SIG-M5 treated with dmso at 0.1 percent for 504 hours (cell line): ENCODE measurements around the gene RELL1.
"Not testable (repeated sequence)": the region's sequence is repeated elsewhere in the genome, so short reads cannot be mapped to it uniquely, and the experiment has no call there.

Experiments
- DNase-seq: peaks from one replicate; lab custom pipeline; 2025; ENCODE audit not compliant: unreplicated experiment; lab: John Stamatoyannopoulos, UW

The RELL1 gene

DNA sequence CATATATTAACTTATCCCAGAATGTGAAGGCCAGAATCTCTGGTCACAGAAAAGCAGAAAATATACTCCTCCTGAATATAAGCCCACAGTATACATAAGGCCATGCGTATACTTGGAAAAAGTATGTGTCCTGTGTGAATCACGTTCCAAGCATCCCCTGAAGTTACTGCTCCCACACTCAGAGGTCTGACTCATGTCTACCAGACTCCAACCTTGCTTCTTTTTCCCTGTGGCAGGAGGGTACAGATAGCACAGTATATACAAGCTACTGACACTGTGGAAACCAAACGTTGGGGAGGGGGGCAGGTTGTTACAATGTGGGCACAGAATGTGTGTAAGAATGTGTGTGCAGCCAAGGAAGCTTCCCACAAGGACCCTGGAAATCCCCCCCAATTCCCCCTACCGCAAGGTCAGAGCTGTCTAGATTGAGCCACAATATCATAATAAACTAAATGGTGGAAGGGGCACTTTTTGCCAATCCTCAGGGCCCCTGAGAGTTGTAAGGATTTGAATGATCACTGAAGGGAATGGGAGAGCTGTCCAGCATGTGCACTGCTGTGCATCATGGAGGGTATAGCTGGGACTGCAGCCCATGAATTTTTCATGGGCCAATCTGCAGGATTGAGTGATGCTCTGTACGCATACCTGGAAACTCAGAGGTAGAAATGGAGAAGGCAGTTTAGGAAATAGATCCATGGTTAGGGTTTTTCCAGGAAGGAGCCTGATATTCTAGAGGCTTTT is 7.4 kb upstream of the RELL1 start:
- no peak for DNase-seq

DNA sequence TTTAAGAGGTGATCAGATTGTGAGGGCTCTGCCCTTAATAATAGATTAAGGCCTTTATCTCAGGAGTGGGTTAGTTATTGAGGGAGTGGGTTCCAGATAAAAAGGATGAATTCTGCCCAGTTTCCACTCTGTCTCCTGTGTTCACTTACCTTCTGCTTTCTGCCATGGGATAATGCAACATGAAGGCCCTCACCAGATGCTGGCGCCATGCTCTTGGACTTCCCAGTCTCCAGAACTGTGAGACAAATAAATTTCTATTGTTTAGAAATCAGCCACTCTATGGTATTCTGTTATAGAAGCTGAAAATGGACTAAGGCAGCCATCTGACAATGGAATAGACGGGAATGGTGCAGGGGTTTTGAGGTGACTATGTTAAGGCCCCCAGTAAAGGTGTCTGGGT is 6.9 kb upstream of the RELL1 start:
- DNase-seq, result no peak

DNA sequence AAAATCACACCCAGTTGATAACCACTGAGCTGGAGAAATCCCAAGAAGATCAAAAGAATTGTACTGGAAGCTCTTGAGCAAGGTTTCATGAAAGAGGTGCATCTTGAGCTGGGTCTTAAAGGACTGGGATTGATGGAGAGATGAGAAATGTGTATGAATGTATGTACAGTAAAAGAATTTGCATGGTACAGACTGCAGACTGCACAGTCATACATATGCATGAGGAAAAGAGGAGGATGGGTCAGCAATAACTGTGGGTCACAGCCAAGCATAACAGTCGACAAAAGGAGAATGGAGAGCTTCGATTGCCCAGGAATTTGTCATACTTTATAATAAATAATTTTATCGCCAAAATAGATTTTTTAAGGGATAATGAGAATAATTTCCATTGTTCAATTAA is 4.8 kb upstream of the RELL1 start:
- no peak for DNase-seq

DNA sequence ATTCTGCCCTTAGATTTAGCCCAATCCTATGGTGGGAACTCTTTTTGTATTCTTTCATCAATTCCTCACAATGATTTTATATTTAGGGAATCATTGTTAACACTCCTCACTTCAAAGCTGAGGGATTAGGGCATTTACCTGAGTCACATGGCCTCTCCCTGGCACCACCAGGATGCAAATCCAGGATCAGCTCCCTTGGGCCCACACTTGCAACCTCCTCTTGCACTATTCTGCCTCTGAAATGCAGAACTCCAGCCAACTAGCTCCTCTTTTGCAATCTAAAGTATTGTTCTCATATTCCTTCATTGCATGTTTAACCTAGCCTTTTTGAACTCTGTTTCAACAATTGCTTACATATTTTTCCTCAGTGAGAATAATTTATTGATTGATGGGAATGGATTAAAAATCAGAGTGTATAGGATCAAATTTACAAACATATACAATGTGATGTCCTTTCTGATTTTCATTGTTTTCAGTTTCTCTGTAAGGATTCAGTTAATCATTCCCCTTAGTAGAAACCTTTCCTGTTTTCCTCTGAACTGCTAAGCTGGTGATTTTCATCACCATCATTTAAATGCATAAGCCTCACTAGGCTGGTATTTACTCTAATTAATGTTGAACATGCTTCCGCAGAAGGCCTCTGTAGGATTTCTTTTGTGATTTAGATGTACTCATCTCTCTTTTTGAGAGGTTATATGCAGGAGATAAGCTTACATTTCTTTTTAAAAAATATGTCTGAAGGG is 3.3 kb upstream of the RELL1 start:
- DNase-seq, result no peak

DNA sequence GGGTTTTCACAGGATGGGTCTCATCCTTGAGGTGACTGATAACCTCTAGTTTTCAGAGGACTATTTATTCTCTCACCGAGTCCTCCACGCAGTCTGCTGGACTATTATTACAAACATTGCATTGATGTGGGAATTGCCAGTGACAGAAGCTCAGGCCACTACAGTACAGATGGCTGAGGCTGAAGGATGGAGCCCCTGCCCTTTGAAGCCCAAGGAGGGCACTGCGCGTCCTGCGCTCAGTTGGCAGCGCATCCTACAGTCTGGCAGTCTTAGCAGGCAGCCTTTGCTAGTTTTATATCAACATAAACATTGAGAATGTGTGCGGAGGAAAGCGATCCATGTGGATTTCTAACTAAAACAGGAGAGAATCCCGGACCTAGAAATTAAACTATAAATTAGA is 1.5 kb upstream of the RELL1 start:
- no peak for DNase-seq

DNA sequence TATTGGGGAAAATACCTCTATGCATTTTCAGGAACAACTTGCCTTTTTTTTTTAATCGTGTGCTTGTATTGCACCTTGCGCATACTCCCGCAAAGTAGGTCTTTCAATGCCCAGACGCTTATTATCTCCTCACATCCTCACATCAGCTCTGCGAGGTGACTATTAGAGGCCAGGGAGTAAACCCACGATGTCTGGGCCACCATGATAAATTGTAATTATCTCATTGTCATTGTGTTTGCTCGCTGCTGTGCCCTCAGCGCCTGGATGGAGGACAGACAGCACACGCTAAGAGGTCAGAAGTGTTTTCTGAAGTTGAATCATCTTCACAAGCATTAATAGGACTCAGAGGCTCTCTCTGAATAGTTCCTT is 1.0 kb upstream of the RELL1 start:
- no peak for DNase-seq

DNA sequence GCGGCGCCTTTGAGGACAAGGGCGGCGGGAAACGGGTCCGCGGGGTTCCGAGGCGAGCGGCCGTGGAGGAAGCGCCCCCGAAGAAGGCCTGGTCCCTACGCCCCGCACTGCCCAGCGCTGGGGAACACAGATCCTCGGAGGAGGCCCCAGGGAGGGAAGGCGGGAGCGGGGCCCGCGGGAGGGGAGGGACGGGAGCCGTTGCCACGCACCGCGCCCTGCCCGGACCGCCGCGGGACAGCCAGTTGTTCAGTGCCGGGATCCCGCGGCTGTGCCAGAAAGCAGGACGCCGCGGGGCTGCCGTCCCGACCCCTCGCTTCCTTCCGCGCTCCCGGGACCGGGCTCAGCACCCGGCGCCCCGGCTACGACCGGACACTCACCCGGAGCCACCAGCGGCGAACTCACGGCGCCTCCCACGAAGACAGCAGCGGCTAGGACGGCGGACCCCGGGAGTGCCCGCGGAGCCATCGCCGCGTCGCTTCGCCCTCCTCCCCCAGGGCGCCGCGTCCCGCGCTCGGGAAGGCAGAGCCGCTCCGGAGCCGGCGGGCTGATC is 278 bp downstream of the RELL1 start:
- DNase-seq, result peak; percentile 52

DNA sequence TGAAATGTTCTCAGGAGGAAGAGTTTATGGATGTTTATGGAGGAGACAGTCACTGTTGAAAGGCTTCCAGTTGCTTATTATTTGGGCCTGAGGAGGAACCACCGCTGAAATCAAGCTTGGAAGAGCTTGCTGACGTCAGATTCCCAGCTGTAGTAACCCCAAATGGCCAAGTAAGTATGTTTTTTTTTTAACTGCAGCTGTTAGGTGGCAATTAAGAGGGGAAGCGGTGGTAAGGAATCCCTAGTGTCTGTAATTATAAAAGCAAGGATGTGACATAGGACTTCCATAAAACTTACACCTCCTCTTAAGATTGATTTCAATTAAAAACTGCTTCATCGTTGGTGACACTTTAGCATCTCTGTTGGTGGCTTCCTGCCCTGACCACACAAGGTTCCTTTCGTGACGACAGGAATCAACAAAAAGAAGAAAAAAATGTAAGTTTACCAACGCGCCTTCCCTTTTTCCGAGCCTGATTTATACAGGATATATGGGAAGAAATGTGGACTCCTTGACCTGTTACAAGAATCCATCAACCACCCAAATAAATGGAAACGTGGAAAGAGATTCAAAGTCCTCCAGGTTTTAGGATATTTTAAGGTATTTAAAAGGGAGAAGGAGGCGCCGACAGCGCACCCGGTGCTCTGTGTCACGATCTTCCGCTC is 884 bp downstream of the RELL1 start:
- peak; percentile 52 for DNase-seq

DNA sequence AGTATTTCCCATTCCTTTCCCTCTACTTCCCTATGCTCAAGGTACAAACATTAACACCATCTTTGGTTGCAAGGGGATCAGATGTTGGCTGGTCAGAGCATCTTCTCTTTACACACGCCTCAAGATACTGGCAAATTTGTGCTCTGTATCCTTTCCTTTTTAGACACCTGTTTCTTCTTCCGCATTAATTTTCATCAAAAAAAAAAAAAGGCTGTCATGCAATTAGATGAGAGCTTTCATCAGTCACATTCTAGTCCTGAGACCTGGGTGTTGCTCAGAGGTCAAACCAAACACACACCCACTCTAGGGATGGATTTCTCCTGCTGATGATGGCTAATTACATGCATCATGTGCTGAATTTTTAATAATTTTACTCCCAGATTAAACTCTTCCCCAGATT is 2.0 kb downstream of the RELL1 start:
- DNase-seq, result no peak

DNA sequence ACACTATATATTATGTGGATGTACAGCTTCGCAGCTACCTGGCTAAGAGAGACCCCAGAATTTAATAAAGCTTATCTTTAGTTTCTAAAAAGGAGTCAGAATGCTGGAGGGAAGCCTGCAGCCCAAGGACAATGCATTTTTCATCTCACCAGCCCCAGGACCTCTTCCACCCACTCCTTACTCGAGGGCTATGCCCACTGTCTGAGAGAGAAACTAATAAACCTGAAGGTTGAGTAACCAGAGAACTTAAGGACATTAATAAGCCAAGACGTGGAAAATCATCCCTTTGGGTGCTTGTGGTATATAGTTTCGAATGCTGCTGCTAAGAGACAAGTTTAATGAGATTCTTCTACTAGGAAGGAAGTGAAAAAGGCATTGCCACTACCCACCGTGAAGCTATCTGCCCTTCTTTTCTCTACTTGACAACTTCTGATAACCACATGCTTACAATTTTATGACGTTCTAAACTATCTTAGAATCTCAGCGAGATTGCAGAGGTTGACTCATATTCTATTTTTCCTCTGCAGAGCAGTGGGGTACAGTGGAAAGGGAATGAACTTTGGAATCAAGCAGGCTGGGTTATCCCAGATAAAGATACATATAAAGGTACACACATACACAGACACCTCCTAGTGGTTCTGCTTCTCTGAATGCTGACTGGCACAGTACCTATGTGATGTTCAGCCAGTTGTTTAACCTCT is 3.3 kb downstream of the RELL1 start:
- peak; percentile 72 for DNase-seq

DNA sequence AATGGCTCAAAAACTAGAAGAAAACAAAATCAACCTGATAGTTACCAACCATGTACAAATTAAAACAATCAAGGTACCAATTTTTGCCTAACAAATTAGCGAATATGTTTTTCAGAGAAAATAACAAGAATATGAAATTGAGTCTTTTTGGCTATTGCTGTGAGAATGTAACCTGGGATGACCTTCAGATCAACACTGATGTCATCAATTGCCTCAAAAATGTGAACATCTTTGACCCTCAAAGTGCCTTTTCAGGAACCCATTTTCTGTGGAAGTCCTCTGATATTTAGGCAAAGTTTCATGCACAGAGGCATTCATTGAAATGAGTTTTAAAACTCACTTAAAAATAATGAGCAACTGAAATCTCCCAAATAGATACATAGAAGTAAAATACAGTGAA is 6.1 kb downstream of the RELL1 start:
- no peak for DNase-seq

DNA sequence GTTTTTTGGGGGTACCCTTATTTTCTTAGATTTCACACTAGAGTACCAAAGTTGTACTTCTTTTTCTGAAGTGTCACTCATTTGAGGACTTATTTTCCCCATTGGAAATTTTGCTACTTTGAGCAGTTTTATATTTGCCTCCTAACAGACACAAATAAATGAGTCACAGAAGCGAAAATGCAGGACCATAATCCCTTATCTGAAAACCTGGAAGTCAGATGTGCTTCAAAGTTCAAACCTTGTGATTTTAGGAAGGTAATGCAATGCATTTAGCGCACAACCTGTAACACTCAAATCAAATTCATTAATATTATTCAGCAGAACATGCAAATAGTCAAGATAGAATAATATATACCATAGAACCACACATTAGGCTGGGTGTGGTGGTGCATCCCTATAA is 6.9 kb downstream of the RELL1 start:
- no peak for DNase-seq

DNA sequence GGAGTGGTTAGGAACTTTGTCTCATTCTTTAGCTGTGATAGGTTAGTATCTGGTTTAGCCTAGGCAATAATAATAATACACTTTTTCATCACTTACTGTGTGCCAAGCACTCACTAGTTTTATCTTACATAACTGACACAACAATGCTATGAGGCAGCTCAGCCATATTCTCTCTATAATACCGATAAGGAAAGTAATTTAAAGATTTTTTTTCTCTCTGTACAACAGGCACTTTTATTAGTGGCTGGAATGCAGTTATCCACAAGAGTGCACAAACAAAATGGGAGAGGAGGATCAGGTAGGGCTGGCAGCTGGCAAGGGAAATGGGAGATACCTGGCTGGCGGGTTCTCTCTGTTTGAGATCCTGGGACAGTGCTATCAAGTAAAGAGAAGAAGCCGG is 7.6 kb downstream of the RELL1 start:
- no peak for DNase-seq

DNA sequence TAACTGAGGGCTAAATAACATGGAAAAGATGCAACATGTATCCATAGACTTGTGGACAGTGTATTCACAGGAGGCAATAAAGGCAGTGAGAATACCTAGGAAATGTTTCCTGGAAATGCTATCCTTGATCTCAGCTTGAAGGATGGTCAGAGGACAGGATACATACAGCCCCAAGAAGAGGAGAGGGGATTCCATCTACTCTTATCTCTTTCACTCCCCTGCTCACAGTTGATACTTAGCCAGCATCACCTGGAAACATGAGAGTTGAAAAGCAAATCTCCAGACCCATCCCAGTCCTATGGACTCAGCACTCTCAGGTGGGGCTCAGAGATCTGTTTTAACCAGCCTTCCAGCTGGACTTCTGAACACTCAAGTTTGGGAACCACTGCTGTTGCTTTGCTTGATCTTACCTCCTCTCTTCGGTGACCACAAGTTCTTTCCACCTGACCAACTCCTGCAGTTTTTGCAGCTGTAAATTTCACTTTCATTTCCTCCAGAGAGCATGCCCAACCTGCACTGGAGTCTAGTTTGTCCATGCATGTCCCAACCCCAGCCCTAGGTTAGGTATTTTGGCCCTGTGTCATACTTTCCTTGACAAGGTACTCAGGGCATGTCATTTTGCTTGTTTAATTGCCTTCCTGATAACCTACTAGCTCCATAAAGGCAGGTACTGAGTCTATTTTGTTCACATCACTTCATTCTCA is 10.4 kb downstream of the RELL1 start:
- no peak for DNase-seq

DNA sequence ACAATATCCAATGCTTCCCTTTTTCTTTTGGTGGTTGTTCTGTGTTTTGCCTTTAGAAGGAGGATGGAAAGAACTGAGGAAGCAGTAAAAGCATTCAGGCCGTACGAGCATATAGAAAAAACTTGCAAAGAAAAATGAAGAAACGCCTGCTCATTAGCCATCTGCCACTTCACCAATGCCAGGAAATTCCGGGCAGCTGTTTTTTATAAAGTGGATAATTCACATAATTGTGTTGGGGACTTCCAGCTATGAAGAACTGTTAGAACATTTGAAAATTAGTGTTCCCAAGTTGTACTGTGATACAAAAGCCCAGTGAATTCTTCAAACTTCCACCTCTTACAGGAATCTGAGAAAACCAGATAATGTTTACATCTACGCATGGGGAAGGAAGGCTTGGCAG is 11.7 kb downstream of the RELL1 start:
- no peak for DNase-seq

DNA sequence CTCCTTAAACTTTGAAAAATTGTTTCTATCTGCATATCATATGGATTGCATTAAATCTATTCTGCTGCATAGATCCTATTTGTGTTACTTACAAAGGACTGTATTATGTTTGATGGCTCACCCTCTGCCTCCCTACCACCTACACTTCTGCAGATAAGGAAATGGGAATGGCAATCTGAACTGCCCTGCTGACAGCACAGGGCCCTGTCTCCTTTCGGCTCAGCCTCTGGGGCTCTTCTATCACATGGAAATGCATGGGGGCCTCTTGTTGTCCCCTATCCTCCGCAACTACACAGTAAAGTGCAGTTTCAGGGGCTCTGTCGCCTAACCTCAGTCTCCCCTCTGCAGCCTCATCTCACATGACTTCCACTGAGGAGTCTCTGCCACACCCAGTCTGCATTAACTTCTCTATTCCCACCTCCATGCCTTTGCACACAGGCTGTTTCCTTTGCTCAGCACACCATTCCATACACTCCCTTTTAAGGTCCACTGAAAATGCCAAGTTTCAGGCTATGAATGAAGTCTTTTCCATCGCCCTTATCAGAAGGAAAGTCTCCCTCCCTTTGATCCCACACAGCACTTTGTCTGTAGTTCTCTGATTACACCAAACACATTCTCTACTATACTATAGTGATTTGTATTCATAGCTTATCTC is 12.5 kb downstream of the RELL1 start:
- DNase-seq, result no peak

DNA sequence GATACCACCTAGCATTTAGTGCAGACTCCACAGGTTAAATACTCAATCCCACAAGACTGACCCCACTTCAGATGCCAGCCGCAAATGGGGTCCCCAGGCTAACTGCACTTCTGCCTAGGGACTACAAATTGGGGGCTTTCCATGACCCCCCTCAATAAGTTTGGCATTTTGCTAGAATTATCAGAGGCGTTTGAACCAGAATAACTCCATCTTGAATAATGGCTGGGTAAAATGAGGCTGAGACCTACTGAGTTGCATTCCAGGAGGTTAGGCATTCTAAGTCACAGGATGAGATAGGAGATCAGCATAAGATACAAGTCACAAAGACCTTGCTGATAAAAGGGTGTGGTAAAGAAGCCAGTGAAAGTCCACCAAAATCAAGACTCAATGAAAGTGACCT is 15.1 kb downstream of the RELL1 start:
- DNase-seq, result no peak

DNA sequence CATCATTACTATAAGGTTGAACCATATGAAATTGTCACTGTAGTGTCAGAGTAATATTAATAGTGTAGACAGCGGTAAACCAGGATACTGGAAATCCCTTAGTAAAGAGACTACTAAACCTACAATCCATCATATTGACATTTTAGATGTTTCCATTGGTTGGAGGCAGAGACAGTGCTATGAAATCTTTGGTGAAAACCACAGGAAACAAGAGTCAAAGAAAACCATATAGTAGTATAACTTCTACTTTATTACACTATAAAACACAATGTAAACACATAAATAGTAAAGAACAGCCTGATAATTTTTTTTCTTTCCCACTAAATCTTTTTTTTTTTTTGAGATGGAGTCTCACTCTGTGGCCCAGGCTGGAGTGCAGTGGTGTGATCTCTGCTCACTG is 15.9 kb downstream of the RELL1 start:
- no peak for DNase-seq

DNA sequence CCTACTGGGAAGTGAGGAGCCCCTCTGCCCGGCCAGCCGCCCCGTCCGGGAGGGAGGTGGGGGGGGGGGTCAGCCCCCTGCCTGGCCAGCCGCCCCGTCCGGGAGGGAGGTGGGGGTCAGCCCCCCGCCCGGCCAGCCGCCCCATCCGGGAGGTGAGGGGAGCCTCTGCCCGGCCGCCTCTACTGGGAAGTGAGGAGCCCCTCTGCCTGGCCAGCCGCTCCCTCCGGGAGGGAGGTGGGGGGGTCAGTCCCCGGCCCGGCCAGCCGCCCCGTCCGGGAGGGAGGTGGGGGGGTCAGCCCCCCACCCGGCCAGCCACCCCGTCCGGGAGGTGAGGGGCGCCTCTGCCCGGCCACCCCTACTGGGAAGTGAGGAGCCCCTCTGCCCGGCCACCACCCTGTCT is 17.1 kb downstream of the RELL1 start:
- not testable (repeated sequence) for DNase-seq
